GM06990 (cell line): ENCODE results near the gene POU1F1.
"Not testable (repeated sequence)": the region's sequence is repeated elsewhere in the genome, so short reads cannot be mapped to it uniquely, and the experiment has no call there.

Experiments used
- DNase-seq: peaks from one replicate; pipeline ENCODE4 v3.0.0-alpha.2; 2011; ENCODE audit not compliant: insufficient read length; ENCODE audit errors: extremely low read depth
- H3K27me3 ChIP-seq: replicated peaks from 2 replicates; pipeline ENCODE4 v1.6.0; 2011; ENCODE audit warnings: low read length; ENCODE audit not compliant: control insufficient read depth, insufficient read depth
- H3K36me3 ChIP-seq: 2 replicates; pipeline ENCODE4 v1.5.1; 2011; ENCODE audit warnings: low read length; ENCODE audit not compliant: control insufficient read depth, insufficient read depth
- H3K4me3 ChIP-seq: replicated peaks from 2 replicates; pipeline ENCODE4 v1.5.1; 2011; ENCODE audit warnings: low read depth, mild to moderate bottlenecking, control low read depth, low read length
- TF ChIP-seq, protein P1 (sequence below): IDR thresholded peaks from 2 replicates; pipeline ENCODE4 v1.5.1; 2011; ENCODE audit warnings: low read length, control low read depth, mild to moderate bottlenecking, inconsistent platforms; ENCODE audit not compliant: insufficient read depth, poor library complexity, severe bottlenecking

Gene POU1F1

DNA sequence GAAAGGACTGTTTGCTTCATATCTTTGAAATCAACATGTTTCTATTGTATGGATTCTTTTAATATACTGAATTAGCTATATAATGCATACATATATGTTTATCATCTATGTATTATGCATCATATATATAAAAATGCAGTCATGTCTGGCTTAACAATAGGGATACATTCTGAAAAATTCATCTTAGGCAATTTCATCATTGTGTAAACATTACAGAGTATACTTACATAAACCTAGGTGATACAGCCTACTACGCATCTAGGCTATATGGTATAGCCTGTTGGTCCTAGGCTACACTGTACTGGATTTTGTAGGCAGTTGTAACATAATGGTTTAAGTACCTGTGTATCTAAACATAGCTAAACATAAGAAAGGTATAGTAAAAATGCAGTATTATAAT lies 27.6 kb downstream of the POU1F1 start:
- TF ChIP-seq, protein P1, sequence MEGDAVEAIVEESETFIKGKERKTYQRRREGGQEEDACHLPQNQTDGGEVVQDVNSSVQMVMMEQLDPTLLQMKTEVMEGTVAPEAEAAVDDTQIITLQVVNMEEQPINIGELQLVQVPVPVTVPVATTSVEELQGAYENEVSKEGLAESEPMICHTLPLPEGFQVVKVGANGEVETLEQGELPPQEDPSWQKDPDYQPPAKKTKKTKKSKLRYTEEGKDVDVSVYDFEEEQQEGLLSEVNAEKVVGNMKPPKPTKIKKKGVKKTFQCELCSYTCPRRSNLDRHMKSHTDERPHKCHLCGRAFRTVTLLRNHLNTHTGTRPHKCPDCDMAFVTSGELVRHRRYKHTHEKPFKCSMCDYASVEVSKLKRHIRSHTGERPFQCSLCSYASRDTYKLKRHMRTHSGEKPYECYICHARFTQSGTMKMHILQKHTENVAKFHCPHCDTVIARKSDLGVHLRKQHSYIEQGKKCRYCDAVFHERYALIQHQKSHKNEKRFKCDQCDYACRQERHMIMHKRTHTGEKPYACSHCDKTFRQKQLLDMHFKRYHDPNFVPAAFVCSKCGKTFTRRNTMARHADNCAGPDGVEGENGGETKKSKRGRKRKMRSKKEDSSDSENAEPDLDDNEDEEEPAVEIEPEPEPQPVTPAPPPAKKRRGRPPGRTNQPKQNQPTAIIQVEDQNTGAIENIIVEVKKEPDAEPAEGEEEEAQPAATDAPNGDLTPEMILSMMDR = no peak
- H3K27me3 ChIP-seq = no peaks in the 10 kb centered on the region
- DNase-seq = no peak
- no peaks in the 10 kb centered on the region; the same call in 1 of the 2 replicates for H3K36me3 ChIP-seq
- H3K4me3 ChIP-seq = no peak overlapping the region

DNA sequence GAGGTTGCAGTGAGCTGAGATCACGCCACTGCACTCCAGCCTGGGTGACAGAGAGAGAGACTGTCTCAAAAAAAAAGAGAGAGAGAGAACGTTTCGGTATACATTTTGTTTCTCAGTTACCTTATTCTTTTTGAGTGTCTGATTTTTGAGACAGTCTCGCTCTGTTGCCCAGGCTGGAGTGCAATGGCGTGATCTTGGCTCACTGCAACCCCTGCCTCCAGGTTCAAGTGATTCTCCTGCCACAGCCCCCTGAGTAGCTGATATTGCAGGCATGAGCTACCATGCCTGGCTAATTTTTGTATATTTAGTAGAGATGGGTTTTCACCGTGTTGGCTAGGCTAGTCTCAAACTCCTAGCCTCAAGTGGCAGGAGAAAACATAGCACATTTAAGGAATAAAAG lies 28.2 kb downstream of the POU1F1 start:
- not testable (repeated sequence) for DNase-seq, H3K36me3 ChIP-seq, H3K27me3 ChIP-seq, H3K4me3 ChIP-seq

DNA sequence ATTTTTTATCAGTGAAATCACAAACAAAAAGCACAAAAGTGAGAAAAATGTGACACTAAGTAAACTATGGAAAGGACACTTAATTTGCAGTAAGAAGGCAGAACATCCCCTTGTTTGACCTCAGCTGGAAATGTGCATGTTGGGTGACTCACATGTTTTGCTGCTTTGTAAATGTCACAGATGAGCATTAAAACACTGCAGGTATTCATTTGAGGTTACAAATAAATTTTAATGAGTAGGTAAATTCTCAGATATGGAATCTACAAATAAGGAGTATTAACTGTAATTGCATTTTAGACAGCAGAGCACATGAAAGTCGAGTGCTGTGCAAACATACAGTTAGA lies 29.0 kb downstream of the POU1F1 start:
- Histone ChIP-seq H3K27me3 (no peaks in the 10 kb centered on the region), H3K4me3 (no peak overlapping the region), H3K36me3 (no peaks in the 10 kb centered on the region; the same call in 1 of the 2 replicates)
- TF ChIP-seq, protein P1 = no peak
- no peak for DNase-seq

DNA sequence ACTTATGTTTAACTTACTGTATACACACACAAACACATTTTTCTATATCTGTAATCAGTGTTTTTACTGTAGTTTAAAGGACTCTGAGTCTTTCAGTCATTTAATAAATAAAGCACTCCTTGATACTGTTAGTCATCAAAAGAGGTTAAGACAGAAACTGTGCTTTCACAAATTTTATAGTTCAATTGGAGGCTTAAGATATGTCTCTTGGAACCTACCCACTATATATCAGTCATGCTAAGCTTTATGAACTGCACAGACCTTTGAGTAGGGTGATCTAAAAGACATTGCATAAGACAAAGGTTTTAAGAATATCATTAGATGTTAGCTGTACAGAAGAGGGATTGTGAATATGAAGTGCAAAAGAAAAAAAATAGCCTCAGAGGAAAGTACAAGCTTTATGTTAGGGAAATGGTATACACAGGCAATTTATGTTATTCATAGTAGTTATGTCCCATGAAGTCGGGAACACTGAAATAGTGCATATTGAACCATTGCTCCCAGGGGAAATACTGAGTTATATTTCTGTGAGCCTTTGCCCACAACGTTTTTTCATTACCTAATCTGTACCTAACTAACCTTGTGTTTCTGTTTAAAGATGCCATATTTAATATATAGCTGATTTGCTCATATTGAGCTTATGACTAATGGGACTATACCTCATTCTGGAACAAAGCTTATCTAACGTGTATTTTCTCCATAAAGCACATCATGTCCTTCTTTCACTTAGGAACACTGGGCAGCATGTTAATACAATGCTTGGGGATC lies 29.5 kb downstream of the POU1F1 start:
- no peaks in the 10 kb centered on the region; the same call in 1 of the 2 replicates for H3K36me3 ChIP-seq

DNA sequence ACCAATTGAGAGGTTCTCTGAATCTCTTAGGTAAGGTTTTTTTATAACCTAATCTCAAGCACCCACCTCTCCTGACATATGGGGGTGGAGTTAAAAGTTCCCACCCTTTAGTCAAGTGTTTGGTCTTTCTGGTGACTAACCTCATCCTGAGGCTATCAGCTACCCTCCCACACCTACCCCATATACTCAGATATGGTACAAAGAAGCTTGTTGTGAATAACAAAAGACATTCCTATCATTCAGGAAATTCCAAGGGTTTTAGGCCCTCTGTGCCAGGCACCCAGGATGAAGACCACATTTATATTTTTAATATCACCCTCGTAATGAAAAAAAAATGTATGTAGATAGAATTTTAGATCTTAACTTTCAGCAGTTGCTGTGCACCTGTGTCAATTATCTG lies 40.3 kb downstream of the POU1F1 start:
- no peaks in the 10 kb centered on the region for H3K27me3 ChIP-seq
- no peak overlapping the region for H3K4me3 ChIP-seq
- TF ChIP-seq, protein P1 = no peak
- H3K36me3 ChIP-seq = no peaks in the 10 kb centered on the region
- DNase-seq = no peak

More for the DNA sequence above, 29.5 kb downstream of the POU1F1 start:
- no peak for DNase-seq
- H3K27me3 ChIP-seq = no peaks in the 10 kb centered on the region
- no peak overlapping the region for H3K4me3 ChIP-seq
- TF ChIP-seq, protein P1 = no peak

DNA sequence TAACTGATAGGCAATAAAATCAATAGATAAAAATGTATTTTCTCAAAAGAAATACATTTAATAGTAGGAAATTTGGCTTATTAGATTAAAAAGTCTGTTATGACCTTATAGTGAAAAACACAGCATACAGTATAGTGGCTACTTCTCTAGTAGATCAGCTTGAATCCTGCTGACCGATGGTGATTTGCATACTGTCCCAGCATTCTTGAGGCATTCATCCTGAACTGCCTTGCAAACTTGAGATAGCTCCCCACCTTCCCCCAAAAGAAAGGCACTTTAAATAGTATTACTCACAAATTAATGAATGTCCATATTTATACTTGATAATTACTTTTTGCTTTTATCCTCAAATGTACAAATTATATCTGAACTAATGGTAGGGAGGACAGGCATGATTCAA lies 42.6 kb downstream of the POU1F1 start:
- DNase-seq = no peak
- TF ChIP-seq, protein P1 = no peak
- Histone ChIP-seq H3K36me3 (no peaks in the 10 kb centered on the region), H3K4me3 (no peak overlapping the region), H3K27me3 (no peaks in the 10 kb centered on the region)
